Left renal cortex interstitium (tissue), 4 donors: ENCODE measurements around the gene GATAD2B. TPM values are rescaled to one million over a fixed set of nuclear protein-coding genes. Genes with fewer than 3 reads are reported as not detected.
"Not testable (repeated sequence)": the region's sequence is repeated elsewhere in the genome, so short reads cannot be mapped to it uniquely, and the experiment has no call there.

Experiments used
- DNase-seq, 4 donors: peaks; one replicate each; pipeline ENCODE4 v3.0.0-alpha.2; 2013; ENCODE audit warnings: low read depth in 4 of 4, low spot score in 2 of 4, missing footprints in 1 of 4
- polyA plus RNA-seq, 4 donors: library from polyadenylated mRNA; unstranded; fragments of 120-200 nt; gene quantifications; one replicate each; pipeline ENCODE4 v1.2.1, GENCODE V29; 2013; ENCODE audit not compliant: insufficient read length in 4 of 4

Gene GATAD2B
- polyA plus RNA-seq, 4 donors, result 22.6 to 37.1 (median 28.9) TPM

DNA sequence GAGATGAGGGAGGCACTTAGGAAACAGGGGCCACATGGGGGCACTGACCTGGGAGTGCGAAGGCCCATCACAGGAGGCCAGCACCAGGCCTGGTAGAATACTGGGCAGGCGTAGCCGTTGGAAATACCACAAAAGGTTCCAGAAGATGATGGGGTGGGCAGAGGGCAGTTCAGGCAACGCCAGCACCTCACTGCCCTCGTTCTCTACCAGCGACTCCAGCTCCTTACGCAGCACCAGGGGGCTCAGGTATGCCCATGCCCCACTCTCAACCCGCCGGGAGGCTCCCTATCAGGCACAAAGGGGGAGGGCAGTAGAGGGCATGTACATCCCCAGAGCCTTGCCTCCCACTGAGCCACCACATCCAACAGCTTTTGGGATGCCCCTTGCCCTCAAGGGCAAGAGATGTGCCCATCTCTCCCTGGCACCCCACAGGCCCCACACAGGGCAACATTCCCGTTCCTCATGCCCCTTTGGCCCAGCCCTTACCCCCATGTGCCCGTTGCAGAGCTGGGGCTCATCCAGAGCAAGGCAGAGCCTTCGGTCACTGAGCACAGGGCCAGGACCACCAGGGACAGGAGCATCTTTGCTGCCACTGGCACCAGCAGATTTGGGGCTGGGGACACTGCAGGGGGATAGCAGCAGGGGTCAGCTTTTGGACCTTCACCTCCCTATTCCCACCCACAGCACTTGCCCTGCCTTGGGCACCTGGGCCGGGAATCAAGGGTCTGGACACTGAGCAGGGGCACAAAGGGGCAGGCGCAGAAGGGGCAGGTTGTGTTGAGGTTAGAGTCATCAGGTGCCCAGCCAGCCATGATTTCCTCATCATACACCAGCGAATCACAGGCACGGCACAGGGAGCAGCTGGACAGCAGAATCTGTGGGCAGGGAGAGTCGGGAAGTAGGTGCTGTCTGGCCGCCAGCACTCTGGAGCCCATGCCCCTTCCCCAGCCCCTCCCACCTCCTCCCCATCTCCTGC lies 9.7 kb upstream of the GATAD2B start:
- DNase-seq, result no peak

GRCh38 chr1:153929981-153930948 lies 7.5 kb upstream of the GATAD2B start:
- DNase-seq, result no peak

DNA sequence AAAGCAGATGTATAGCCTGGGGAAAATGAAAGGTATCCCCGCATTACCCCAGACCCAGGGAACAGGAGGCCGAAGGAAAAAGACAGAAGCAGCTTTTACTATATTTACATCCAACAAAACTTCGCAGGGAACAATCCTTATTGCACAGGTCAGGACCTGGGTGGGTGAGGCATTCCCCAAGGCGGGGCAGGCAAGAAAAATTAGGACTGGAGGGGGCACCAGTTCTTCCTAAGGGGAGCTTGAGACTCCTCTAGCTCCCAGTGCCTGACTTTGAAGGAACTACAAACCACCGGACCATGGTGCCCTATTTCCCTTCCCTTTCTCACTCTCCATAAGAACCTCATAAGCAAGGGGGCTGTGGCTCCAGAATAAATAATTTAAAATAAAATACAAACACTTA lies 6.7 kb upstream of the GATAD2B start:
- no peak for DNase-seq

- no peak for DNase-seq
Measured at GRCh38 chr1:153928791-153929341, 6.1 kb upstream of the GATAD2B start.

DNA sequence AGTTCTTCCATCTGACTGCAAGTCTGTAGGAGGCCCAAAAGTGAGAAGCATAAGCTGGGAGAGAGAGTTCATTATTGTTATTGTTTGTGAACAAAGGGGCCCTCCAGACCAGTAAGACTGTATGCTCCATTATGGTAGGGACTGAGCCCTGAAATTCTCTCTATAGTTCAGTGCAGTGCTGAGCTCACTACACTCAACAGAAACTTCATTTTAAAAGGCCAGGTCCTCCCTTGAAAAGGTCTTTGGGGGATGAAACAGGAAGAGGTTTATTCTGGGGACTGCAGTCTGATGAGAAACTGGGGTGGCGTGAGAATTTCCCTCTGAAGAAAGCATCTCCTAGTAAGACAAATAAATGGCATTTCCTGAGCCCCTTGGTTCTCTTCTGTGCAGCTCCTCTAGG lies 5.5 kb upstream of the GATAD2B start:
- no peak for DNase-seq

GRCh38 chr1:153926405-153926804 lies 3.6 kb upstream of the GATAD2B start:
- DNase-seq, result no peak

- DNase-seq, result peak in 1 of 4 donors; percentile 35
Measured at GRCh38 chr1:153922076-153922971, 448 bp downstream of the GATAD2B start.

GRCh38 chr1:153921803-153922075 lies 1.0 kb downstream of the GATAD2B start:
- peak in 1 of 4 donors; percentile 13 for DNase-seq

DNA sequence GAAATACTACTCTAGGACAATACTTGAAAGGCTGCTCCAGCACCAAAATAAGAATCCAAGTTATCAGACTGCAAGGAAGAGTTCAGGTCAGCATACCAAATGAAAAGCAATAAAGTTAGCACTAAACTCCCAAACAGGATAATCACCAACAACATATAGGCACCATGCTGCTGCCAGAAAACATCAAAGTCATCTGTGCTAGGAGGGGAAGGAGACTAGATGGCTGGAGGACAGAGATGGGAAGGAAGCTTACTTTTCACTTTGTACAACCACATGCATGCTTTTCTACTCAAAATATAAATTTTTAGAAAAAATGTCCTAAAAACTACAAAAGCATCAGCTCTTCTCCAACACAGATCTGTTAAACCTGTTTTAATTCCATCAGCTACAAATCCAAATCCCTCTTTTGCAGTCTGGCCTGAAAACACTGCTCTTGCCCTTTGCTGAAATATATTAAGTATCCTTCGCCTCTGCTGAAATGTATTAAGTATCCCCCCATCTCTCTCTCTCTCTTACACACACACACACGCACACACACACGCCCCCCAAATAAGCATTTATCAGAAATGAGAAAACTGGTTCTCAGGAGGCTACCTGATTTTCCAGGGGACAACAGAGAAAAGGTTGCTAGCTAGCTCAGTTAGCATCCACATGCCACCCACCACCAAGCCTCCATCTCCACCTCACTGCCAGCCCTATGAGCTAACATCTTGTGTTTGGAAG lies 1.5 kb downstream of the GATAD2B start:
- no peak for DNase-seq

DNA sequence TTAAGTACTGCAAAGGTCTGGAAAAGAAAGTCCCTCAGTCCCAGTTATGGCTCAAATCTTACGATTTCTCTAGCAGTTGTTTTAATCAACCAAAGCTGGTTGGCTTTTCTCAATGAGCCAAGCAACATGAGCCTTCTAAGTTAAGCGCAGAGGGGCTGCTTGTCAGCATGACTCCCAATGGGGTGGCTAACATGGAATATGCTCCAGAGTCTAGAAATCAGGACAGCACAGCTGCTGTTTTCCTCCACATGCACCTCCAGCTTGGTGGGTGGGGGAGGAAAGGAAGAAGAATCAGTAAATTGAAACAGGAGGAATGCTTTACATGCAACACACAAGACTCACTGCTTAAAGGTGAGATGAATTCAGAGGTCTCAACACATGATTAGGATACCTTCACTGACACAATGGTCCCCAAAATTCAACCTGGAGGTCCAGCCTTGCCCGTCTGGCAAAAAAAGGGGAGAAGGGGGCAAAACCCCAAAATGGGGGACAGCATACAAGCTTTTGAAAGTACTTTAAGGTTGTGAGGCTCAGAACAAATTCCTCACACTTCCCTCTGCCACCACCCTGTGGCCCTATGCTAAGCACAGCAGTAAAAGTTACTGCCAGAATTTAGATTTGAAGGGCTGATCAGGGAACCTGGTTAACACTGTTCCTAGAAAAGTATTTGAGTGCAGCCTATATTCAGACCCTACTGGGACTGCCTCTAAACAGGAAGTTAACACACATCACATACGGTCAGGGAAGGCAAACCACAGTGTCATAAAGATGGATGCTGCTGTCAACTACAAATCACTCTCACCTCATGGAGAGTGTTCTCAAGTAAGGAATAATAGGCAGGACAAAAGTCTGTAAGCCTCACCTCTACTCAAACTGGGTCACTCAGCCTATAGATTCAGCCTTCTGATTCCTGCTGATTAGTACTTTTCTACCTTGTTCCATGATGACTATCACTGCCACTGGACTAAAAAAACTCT lies 2.6 kb downstream of the GATAD2B start:
- no peak for DNase-seq

DNA sequence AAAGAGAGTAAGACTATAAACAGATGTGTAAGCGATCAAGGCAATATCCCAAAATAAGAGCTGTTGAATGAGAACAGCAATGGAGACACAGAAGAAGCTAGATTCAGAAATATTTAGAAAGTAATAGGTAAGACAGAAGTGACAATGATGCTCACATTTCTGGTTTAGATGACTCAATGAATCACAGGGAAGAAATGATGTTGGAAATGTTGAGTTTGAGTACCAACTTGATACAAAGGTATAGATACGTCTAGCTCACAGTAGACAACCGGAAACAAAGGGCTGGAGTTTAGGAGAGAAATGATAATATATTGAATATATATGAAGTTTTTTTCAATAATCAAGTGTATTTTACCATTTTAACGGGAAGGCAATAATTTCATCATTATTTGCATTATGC lies 6.5 kb downstream of the GATAD2B start:
- DNase-seq, result no peak

DNA sequence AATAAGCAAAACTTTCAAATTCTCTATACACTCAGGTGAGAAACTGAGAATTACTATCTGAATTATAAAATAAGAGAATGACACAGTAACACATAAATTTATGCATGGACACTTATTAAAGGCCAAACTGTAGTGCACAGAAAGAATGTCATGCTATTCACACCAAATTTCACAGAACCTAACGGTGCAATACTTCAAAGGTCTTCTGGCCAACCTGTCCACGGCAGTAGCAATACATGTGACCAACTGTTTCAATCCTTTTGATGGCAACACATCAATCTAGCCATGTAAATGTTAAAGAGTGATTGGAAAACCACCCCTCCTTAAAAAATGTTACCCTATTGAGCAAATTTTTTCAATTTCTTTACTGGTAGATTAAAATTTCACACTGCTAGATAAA lies 10.4 kb downstream of the GATAD2B start:
- DNase-seq, result no peak

DNA sequence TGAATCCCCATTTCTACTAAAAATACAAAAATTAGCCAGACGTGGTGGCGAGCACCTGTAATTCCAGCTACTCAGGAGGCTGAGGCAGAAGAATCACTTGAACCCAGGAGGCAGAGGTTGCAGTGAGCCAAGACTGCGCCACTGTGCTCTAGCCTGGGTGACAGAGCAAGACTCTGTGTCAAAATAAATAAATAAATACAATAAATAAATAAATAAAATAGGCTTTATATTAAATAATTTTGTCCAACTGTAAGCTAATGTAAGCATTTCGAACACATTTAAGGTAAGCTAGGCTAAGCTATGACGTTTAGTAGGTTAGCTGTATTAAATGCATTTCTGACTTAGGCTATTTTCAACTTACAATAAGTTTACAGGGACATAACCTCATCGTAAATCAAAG lies 12.2 kb downstream of the GATAD2B start:
- DNase-seq, result not testable (repeated sequence)

DNA sequence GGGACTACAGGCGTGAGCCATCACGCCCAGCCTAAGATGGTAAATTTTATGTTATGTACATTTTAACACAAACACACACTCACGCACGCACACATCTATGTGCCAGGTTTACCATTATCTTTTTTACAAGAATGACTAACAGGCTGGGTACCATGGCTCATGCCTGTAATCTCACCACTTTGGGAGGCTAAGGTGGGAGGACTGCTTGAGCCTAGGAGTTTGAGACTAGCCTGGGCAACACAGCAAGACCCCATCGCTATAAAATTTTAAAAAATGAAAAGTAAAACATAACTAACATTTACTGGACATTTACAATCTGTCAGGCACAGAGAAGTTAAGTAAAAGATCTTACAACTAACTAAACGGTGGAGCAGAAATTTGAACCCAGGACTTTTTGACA lies 14.7 kb downstream of the GATAD2B start:
- no peak for DNase-seq

DNA sequence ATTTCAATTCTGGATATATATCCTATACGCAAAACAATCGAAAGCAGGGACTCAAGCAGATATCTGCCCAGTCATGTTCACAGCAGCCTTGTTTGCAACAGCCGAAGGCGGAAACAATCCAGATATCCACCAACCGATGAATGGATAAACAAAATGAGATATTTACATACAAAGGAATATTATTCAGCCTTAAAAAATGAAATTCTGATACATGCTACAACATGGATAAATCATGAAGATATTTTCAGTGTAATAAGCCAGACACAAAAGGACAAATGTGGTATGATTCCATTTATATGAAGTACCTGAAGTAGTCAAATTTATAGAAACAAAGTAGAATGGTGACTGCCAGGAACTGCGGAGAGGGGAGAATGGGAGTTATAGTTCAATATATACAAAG lies 15.6 kb downstream of the GATAD2B start:
- DNase-seq, result no peak

GRCh38 chr1:153906396-153906795 lies 16.4 kb downstream of the GATAD2B start:
- DNase-seq, result no peak

DNA sequence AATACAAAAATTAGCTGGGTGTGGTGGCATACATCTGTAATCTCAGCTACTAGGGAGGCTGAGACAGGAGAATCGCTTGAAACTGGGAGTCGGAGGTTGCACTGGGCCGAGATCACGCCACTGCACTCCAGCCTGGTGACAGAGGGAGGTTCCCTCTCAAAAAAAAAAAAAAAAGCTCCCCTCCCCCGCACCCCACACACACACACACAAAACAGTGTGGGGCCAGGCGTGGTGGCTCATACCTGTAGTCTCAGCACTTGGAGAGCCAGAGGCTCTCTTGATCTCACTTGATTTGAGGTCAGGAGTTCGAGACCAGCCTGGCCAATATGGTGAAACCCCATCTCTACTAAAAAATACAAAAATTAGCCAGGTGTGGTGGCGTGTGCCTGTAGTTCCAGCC lies 16.9 kb downstream of the GATAD2B start:
- not testable (repeated sequence) for DNase-seq

DNA sequence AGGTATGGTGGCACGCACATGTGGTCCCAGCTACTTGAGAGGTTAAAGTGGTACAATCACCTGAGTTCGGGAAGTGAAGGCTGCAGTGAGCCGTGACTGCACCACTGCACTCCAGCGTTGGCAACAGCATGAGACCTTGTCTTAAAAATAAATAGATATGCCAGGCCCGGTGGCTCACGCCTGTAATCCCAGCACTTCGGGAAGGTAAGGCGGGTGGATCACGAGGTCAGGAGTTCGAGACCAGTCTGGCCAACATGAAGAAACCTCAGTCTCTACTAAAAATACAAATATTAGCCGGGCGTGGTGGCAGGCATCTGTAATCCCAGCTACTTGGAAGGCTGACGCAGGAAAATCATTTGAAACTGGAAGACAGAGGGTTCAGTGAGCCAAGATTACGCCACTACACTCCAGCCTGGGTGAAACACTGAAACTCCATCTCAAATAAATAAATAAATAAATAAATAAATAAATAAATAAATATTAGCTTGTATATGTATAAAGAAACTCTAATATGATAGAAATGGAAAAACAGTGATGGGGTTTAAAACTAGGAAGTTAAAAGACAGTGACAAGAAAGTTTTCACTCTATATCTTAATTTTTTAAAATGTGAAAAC lies 18.8 kb downstream of the GATAD2B start:
- DNase-seq, result no peak
